Panc1 (cell line): ENCODE data around the gene PIP4K2C. TPM values are rescaled to one million over a fixed set of nuclear protein-coding genes. Genes with fewer than 3 reads are reported as not detected.

Experiments used
- ATAC-seq: fragments of 200-7000 bp; cut with Tn5 transposase; 2 replicates; pipeline ENCODE4 v1.9.1; 2020; ENCODE audit warnings: mild to moderate bottlenecking, moderate library complexity
- BruUV-seq: library from RNA; stranded (reverse); fragments of 400-500 nt; replicated peaks from 2 replicates; lab custom pipeline; 2021; lab: Mats Ljungman, UMichigan
- CTCF ChIA-PET: fragments of 300-600 bp; sonication (Branson Sonifier 250); formaldehyde crosslinking; loops from one replicate; lab custom pipeline; 2022; ENCODE audit warnings: antibody characterized with exemption; lab: Charles Lee
- POLR2A ChIA-PET: fragments of 300-600 bp; sonication (Branson Sonifier 250); formaldehyde crosslinking; loops from one replicate; lab custom pipeline; 2022; ENCODE audit warnings: antibody characterized with exemption; lab: Charles Lee
- DNase-seq: peaks from one replicate; pipeline ENCODE4 v3.0.0-alpha.2; 2010; ENCODE audit warnings: low read depth, low spot score
- H3K27ac ChIP-seq: 2 replicates; pipeline ENCODE4 v1.5.1; 2011; ENCODE audit warnings: mild to moderate bottlenecking, low read length, inconsistent platforms
- H3K27me3 ChIP-seq: fragments of 200-500 bp; sonication (Bioruptor generic); 2 replicates; pipeline ENCODE4 v1.6.0; 2014; ENCODE audit warnings: low read length, inconsistent platforms; ENCODE audit not compliant: control insufficient read depth, insufficient read depth
- H3K36me3 ChIP-seq: fragments of 200-500 bp; sonication (Bioruptor generic); 2 replicates; pipeline ENCODE4 v1.5.1; 2014; ENCODE audit warnings: inconsistent platforms, mild to moderate bottlenecking, low read length, moderate library complexity; ENCODE audit not compliant: control insufficient read depth, insufficient read depth
- H3K4me1 ChIP-seq: 2 replicates; pipeline ENCODE4 v1.5.1; 2011; ENCODE audit warnings: inconsistent platforms, mild to moderate bottlenecking, low read length, moderate library complexity; ENCODE audit not compliant: control insufficient read depth, insufficient read depth
- H3K4me3 ChIP-seq, 2 experiments: 2 replicates each; pipeline ENCODE4 v1.5.1; 2011 to 2012; ENCODE audit warnings: low read depth in 2 of 2, low read length in 2 of 2, mild to moderate bottlenecking in 2 of 2, inconsistent platforms in 1 of 2, moderate library complexity in 1 of 2
- H3K9me3 ChIP-seq: fragments of 200-500 bp; sonication (Bioruptor generic); 2 replicates; pipeline ENCODE4 v1.5.1; 2014; ENCODE audit warnings: low read depth, mild to moderate bottlenecking, inconsistent platforms, low read length, moderate library complexity; ENCODE audit not compliant: control insufficient read depth, insufficient read depth
- CTCF ChIP-seq: fragments of 450-650 bp; IDR thresholded peaks from 2 replicates; pipeline ENCODE4 v1.5.1; 2017; ENCODE audit warnings: mild to moderate bottlenecking
- POLR2AphosphoS5 ChIP-seq: IDR thresholded peaks from 2 replicates; pipeline ENCODE4 v1.6.1; 2012; ENCODE audit warnings: mild to moderate bottlenecking, low read depth, low read length, moderate library complexity
- REST ChIP-seq, 2 experiments: IDR thresholded peaks; 2 replicates each; pipeline ENCODE4 v1.6.1; 2011 to 2012; ENCODE audit warnings: low read depth in 2 of 2, control low read depth in 1 of 2, low read length in 1 of 2, mild to moderate bottlenecking in 1 of 2, moderate library complexity in 1 of 2; ENCODE audit not compliant: insufficient read depth in 1 of 2
- SIN3A ChIP-seq: IDR thresholded peaks from 2 replicates; pipeline ENCODE4 v1.6.1; 2012; ENCODE audit warnings: low read depth, mild to moderate bottlenecking, low read length, moderate library complexity, borderline replicate concordance; ENCODE audit not compliant: insufficient read depth
- TCF7L2 ChIP-seq: IDR thresholded peaks from 2 replicates; pipeline ENCODE4 v1.6.1; 2011; ENCODE audit warnings: mild to moderate bottlenecking, low read depth, low read length, inconsistent platforms
- in situ Hi-C: cut with HindIII; loops from 2 replicates; pipeline ENCODE4 v1.10.0; 2016; ENCODE audit warnings: low sequenced_read_pairs, low pct_unique_long_range_greater_than_20kb
- intact Hi-C: fragments of 100-400 bp; cut with micrococcal nuclease; formaldehyde crosslinking; loops from one replicate; pipeline ENCODE4 v1.10.0; 2022; ENCODE audit not compliant: unreplicated experiment
- total RNA-seq: library from RNA; stranded (reverse); gene quantifications from one replicate; pipeline ENCODE4 v1.2.1, GENCODE V29; 2021; ENCODE audit not compliant: unreplicated experiment

Gene PIP4K2C
- total RNA-seq, 1 experiment from 2014 or later, result 62.6 TPM

- no peaks in the 10 kb centered on the region for H3K27me3 ChIP-seq
- no peak overlapping the region for H3K4me3 ChIP-seq
- intact Hi-C loops (no loop called here), in situ Hi-C loops (no loop called here)
- TF ChIP-seq REST (IDR thresholded peaks at IDR 0.05; ENCODE audit: insufficient read depth in 1 of 2, low read depth in 2 of 2, low read length in 1 of 2) (no peak), POLR2AphosphoS5 (no peak), SIN3A (no peak), CTCF (no peak)
- ChIA-PET POLR2A (no interaction called here), CTCF (no interaction called here)
- ATAC-seq (no peak), DNase-seq (no peak)
- peaks cover 10% of the 10 kb centered on the region for H3K4me1 ChIP-seq
- no peaks in the 10 kb centered on the region for H3K9me3 ChIP-seq
- H3K27ac ChIP-seq, result no peak overlapping the region
- 0 out of 2 replicates have a peak, but pooled peaks cover 3% of the 10 kb centered on the region for H3K36me3 ChIP-seq
- BruUV-seq, result no TSS peak
Measured at GRCh38 chr12:57600395-57600794, 9.4 kb downstream of the PIP4K2C start.

- POLR2A ChIA-PET, result no interaction called here
- Histone ChIP-seq H3K27ac (no peak overlapping the region), H3K4me3 (no peak overlapping the region), H3K27me3 (no peaks in the 10 kb centered on the region), H3K9me3 (no peaks in the 10 kb centered on the region), H3K4me1 (peaks cover 14% of the 10 kb centered on the region), H3K36me3 (0 out of 2 replicates have a peak, but pooled peaks cover 3% of the 10 kb centered on the region)
- BruUV-seq, result no TSS peak
- no peak for DNase-seq
- CTCF ChIA-PET, result no interaction called here
- no peak for ATAC-seq
- no peak for TF ChIP-seq TCF7L2
- no peak for TF ChIP-seq CTCF
- no peak for TF ChIP-seq REST (IDR thresholded peaks at IDR 0.05; ENCODE audit: insufficient read depth in 1 of 2, low read depth in 2 of 2, low read length in 1 of 2)
- TF ChIP-seq SIN3A, result no peak
- TF ChIP-seq POLR2AphosphoS5, result no peak
- in situ Hi-C loops, result no loop called here
- intact Hi-C loops, result no loop called here
Measured at GRCh38 chr12:57602544-57602943, 11.6 kb downstream of the PIP4K2C start.
